Astrocyte of the cerebellum (primary cell): Measurements from ENCODE around the gene RAPGEF4.

Source experiments
- DNase-seq: peaks from one replicate; pipeline ENCODE4 v3.0.0-alpha.2; 2011; ENCODE audit warnings: low read depth
- H3K4me3 ChIP-seq: 2 replicates; pipeline ENCODE4 v1.5.1; 2011; ENCODE audit warnings: mild to moderate bottlenecking, low read depth, low read length, moderate library complexity
- CTCF ChIP-seq: IDR thresholded peaks from 2 replicates; pipeline ENCODE4 v1.5.1; 2012; ENCODE audit warnings: low read length, low read depth, moderate library complexity, mild to moderate bottlenecking; ENCODE audit errors: missing control alignments
- in situ Hi-C: cut with HindIII; loops from 2 replicates; pipeline ENCODE4 v1.10.0; 2017; ENCODE audit warnings: low sequenced_read_pairs

Gene RAPGEF4

GRCh38 chr2:172921532-172922236 lies 186.0 kb downstream of the RAPGEF4 start:
- no peak for DNase-seq
- H3K4me3 ChIP-seq = no peak overlapping the region
- TF ChIP-seq CTCF = no peak
- in situ Hi-C loops = loop anchor here (5.0 kb wide), 1 partner anchor 99 kb away; no protein-coding TSS in a partner anchor

GRCh38 chr2:172922306-172922705 lies 186.7 kb downstream of the RAPGEF4 start:
- no peak for TF ChIP-seq CTCF
- no peak for DNase-seq
- H3K4me3 ChIP-seq = no peak overlapping the region
- in situ Hi-C loops = loop anchor here (5.0 kb wide), 1 partner anchor 100 kb away; no protein-coding TSS in a partner anchor

- in situ Hi-C loops = loop anchor here (5.0 kb wide), 1 partner anchor 101 kb away; no protein-coding TSS in a partner anchor
- DNase-seq = no peak
- TF ChIP-seq CTCF = no peak
- H3K4me3 ChIP-seq = no peak overlapping the region
Observed at GRCh38 chr2:172922815-172923214, 187.2 kb downstream of the RAPGEF4 start.

GRCh38 chr2:172924097-172924660 lies 188.5 kb downstream of the RAPGEF4 start:
- DNase-seq = no peak
- in situ Hi-C loops = loop anchor here (5.0 kb wide), 1 partner anchor 102 kb away; no protein-coding TSS in a partner anchor
- no peak overlapping the region for H3K4me3 ChIP-seq
- no peak for TF ChIP-seq CTCF

GRCh38 chr2:172925600-172925999 lies 190.0 kb downstream of the RAPGEF4 start:
- in situ Hi-C loops = no loop called here
- no peak for DNase-seq
- TF ChIP-seq CTCF = no peak
- no peak overlapping the region for H3K4me3 ChIP-seq

GRCh38 chr2:172926785-172927640 lies 191.4 kb downstream of the RAPGEF4 start:
- no peak for TF ChIP-seq CTCF
- DNase-seq = no peak
- in situ Hi-C loops = no loop called here

More at GRCh38 chr2:172926785-172927640, 191.4 kb downstream of the RAPGEF4 start:
- H3K4me3 ChIP-seq = no peak overlapping the region
